A673 (cell line): ENCODE data around the gene ARMH1. TPM values are rescaled to one million over a fixed set of nuclear protein-coding genes. Genes with fewer than 3 reads are reported as not detected.
"Not testable (repeated sequence)": the region's sequence is repeated elsewhere in the genome, so short reads cannot be mapped to it uniquely, and the experiment has no call there.

Experiments used
- BruUV-seq: library from RNA; stranded (reverse); fragments of 400-500 nt; replicated peaks from 2 replicates; lab custom pipeline; 2021; lab: Mats Ljungman, UMichigan
- CTCF ChIA-PET: fragments of 300-600 bp; sonication (Branson Sonifier 250); formaldehyde crosslinking; loops from one replicate; lab custom pipeline; 2022; ENCODE audit warnings: antibody characterized with exemption; lab: Charles Lee
- POLR2A ChIA-PET: fragments of 300-600 bp; sonication (Branson Sonifier 250); formaldehyde crosslinking; loops from one replicate; lab custom pipeline; 2022; ENCODE audit warnings: antibody characterized with exemption; ENCODE audit not compliant: low non-redundant PET; lab: Charles Lee
- DNase-seq: peaks from one replicate; pipeline ENCODE4 v3.0.0-alpha.2; 2015; ENCODE audit warnings: low spot score
- H3K27ac ChIP-seq: fragments of 200-600 bp; sonication (generic); 2 replicates; pipeline ENCODE4 v1.5.1; 2016; ENCODE audit warnings: mixed run types, low read depth, mild to moderate bottlenecking, mixed read lengths, antibody characterized with exemption, low read length; ENCODE audit not compliant: poor library complexity, severe bottlenecking
- H3K27me3 ChIP-seq: fragments of 200-600 bp; sonication (generic); replicated peaks from 2 replicates; pipeline ENCODE4 v1.6.1; 2017; ENCODE audit warnings: mixed run types, low read depth, mild to moderate bottlenecking, mixed read lengths, antibody characterized with exemption, low read length; ENCODE audit not compliant: insufficient read depth, poor library complexity
- H3K36me3 ChIP-seq: fragments of 200-600 bp; sonication (generic); 2 replicates; pipeline ENCODE4 v1.6.1; 2016; ENCODE audit warnings: mixed run types, mild to moderate bottlenecking, mixed read lengths, antibody characterized with exemption, low read length; ENCODE audit not compliant: insufficient read depth, poor library complexity, severe bottlenecking
- H3K4me1 ChIP-seq: fragments of 200-600 bp; sonication (generic); 2 replicates; pipeline ENCODE4 v1.6.1; 2017; ENCODE audit warnings: mixed run types, mild to moderate bottlenecking, mixed read lengths, antibody characterized with exemption, low read length; ENCODE audit not compliant: insufficient read depth, poor library complexity, severe bottlenecking
- H3K4me3 ChIP-seq: fragments of 200-600 bp; sonication (generic); 2 replicates; pipeline ENCODE4 v1.5.1; 2016; ENCODE audit warnings: low read depth, mixed run types, mild to moderate bottlenecking, mixed read lengths, low read length; ENCODE audit not compliant: poor library complexity, severe bottlenecking
- H3K9me3 ChIP-seq: fragments of 200-600 bp; sonication (generic); 2 replicates; pipeline ENCODE4 v1.6.1; 2016; ENCODE audit warnings: mixed run types, low read depth, mild to moderate bottlenecking, mixed read lengths, antibody characterized with exemption, low read length; ENCODE audit not compliant: poor library complexity, severe bottlenecking
- CTCF ChIP-seq: fragments of 300-800, 200-600 bp; sonication (generic); conservative IDR thresholded peaks from 2 replicates; pipeline ENCODE4 v1.5.1; 2017; ENCODE audit warnings: low read depth, mild to moderate bottlenecking, antibody characterized with exemption, low read length, moderate library complexity, mixed read lengths
- EZH2 ChIP-seq: fragments of 200-600 bp; sonication (generic); IDR thresholded peaks from 2 replicates; pipeline ENCODE4 v1.6.1; 2017; ENCODE audit warnings: borderline replicate concordance, low read depth, mild to moderate bottlenecking, mixed read lengths, antibody characterized with exemption, low read length; ENCODE audit not compliant: poor library complexity, severe bottlenecking
- intact Hi-C: fragments of 100-400 bp; cut with micrococcal nuclease; formaldehyde crosslinking; loops from one replicate; pipeline ENCODE4 v1.10.0; 2022; ENCODE audit not compliant: unreplicated experiment
- total RNA-seq: library from RNA; stranded (reverse); gene quantifications from 2 replicates; pipeline ENCODE4 v1.2.3, GENCODE V29; 2021

ARMH1 gene
- total RNA-seq, 1 experiment from 2014 or later, result 0.26 TPM

GRCh38 chr1:44757420-44757819 is 82.9 kb downstream of the ARMH1 start:
- Histone ChIP-seq H3K9me3 (no peaks in the 10 kb centered on the region), H3K36me3 (peaks cover 98% of the 10 kb centered on the region)
- CTCF ChIA-PET, result no interaction called here

GRCh38 chr1:44759077-44759476 is 84.6 kb downstream of the ARMH1 start:
- DNase-seq, result no peak
- Histone ChIP-seq H3K4me3 (no peak overlapping the region), H3K36me3 (peaks cover 98% of the 10 kb centered on the region), H3K27me3 (no peaks in the 10 kb centered on the region), H3K4me1 (no peaks in the 10 kb centered on the region), H3K27ac (no peak overlapping the region), H3K9me3 (no peaks in the 10 kb centered on the region)
- no TSS peak for BruUV-seq
- no peak for TF ChIP-seq EZH2
- TF ChIP-seq CTCF, result no peak
- ChIA-PET CTCF (no interaction called here), POLR2A (no interaction called here)
- intact Hi-C loops, result no loop called here

More at GRCh38 chr1:44757420-44757819, 82.9 kb downstream of the ARMH1 start:
- H3K27ac ChIP-seq, result no peak overlapping the region
- DNase-seq, result no peak
- POLR2A ChIA-PET, result no interaction called here
- intact Hi-C loops, result no loop called here
- no peaks in the 10 kb centered on the region for H3K4me1 ChIP-seq
- no TSS peak for BruUV-seq
- no peaks in the 10 kb centered on the region for H3K27me3 ChIP-seq
- TF ChIP-seq EZH2, result no peak
- no peak overlapping the region for H3K4me3 ChIP-seq

GRCh38 chr1:44760876-44761275 is 86.4 kb downstream of the ARMH1 start:
- TF ChIP-seq CTCF (no peak), EZH2 (no peak)
- POLR2A ChIA-PET, result no interaction called here
- H3K36me3 ChIP-seq, result peaks cover 98% of the 10 kb centered on the region
- no peaks in the 10 kb centered on the region for H3K27me3 ChIP-seq
- no peaks in the 10 kb centered on the region for H3K9me3 ChIP-seq
- no peak overlapping the region for H3K27ac ChIP-seq
- intact Hi-C loops, result no loop called here
- no TSS peak for BruUV-seq
- no peak overlapping the region for H3K4me3 ChIP-seq
- H3K4me1 ChIP-seq, result no peaks in the 10 kb centered on the region
- CTCF ChIA-PET, result no interaction called here
- no peak for DNase-seq

GRCh38 chr1:44766421-44766820 is 91.9 kb downstream of the ARMH1 start:
- DNase-seq, H3K9me3 ChIP-seq, H3K4me1 ChIP-seq, H3K4me3 ChIP-seq, CTCF ChIA-PET, intact Hi-C loops, H3K27me3 ChIP-seq, H3K27ac ChIP-seq, BruUV-seq: not testable (repeated sequence)
- peaks cover 64% of the 10 kb centered on the region for H3K36me3 ChIP-seq
- POLR2A ChIA-PET, result interaction anchor here (0.6 to 0.8 kb wide), 2 partner anchors 9 to 1417 kb away, joined by 3 to 12 read pairs; partner anchors contain the start of gene RPS8

Other genes with a start within 250 kb of the ARMH1 start
- gene TMEM53, start 233 bp upstream of the ARMH1 start, total RNA-seq, result 3.3 and 5.6 TPM in 2 replicates
- gene RNU5D-1, start 56.5 kb downstream of the ARMH1 start, total RNA-seq, result not detected in 2 replicates
- 127 and 136 TPM in 2 replicates for gene KIF2C, start 65.1 kb downstream of the ARMH1 start, total RNA-seq
- 1,717 and 1,734 TPM in 2 replicates for gene RPS8, start 100.8 kb downstream of the ARMH1 start, total RNA-seq
- gene BEST4, start 113.5 kb downstream of the ARMH1 start, total RNA-seq, result not detected in 2 replicates
- gene PLK3, start 125.7 kb downstream of the ARMH1 start, total RNA-seq, result 10.8 and 15.6 TPM in 2 replicates
- 0.44 and 0.54 TPM in 2 replicates for gene DYNLT4, start 132.6 kb downstream of the ARMH1 start, total RNA-seq
- 10.3 and 12.6 TPM in 2 replicates for gene BTBD19, start 133.8 kb downstream of the ARMH1 start, total RNA-seq
- 2.3 and 3.2 TPM in 2 replicates for gene PTCH2, start 168.5 kb downstream of the ARMH1 start, total RNA-seq